Gastroesophageal sphincter (tissue), 4 donors: ENCODE data around the gene SPEN. TPM values are rescaled to one million over a fixed set of nuclear protein-coding genes. Genes with fewer than 3 reads are reported as not detected.

ENCODE experiments used
- ATAC-seq: fragments of 150-250 bp; one replicate; pipeline ENCODE4 v1.9.1; 2016; ENCODE audit warnings: mild to moderate bottlenecking, moderate library complexity
- H3K27ac ChIP-seq, 4 donors: fragments of 200-600 bp; sonication (generic) in 3 of 4; 1 replicate in 3 of 4; 2 replicates in 1 of 4; pipeline ENCODE4 v1.5.1; 2016 to 2019
- H3K27me3 ChIP-seq: fragments of 200-600 bp; sonication (generic); one replicate; pipeline ENCODE4 v1.5.1; 2019
- H3K36me3 ChIP-seq, 2 donors: fragments of 200-600 bp; sonication (generic); one replicate each; pipeline ENCODE4 v1.5.1; 2019; ENCODE audit warnings: control low read depth in 1 of 2
- H3K4me1 ChIP-seq, 3 donors: fragments of 200-600 bp; sonication (generic); 1 replicate in 2 of 3; 2 replicates in 1 of 3; pipeline ENCODE4 v1.5.1; 2016 to 2019; ENCODE audit warnings: control low read depth in 2 of 3
- H3K4me3 ChIP-seq, 2 donors: fragments of 200-600 bp; sonication (generic); one replicate each; pipeline ENCODE4 v1.5.1; 2019; ENCODE audit warnings: mild to moderate bottlenecking in 1 of 2, moderate library complexity in 1 of 2
- H3K9me3 ChIP-seq, 3 donors: fragments of 200-600 bp; sonication (generic); one replicate each; pipeline ENCODE4 v1.5.1; 2017 to 2019; ENCODE audit warnings: control low read depth in 2 of 3
- EP300 ChIP-seq: sonication (generic); formaldehyde crosslinking; IDR thresholded peaks from one replicate; pipeline ENCODE4 v1.6.1; 2017; ENCODE audit warnings: antibody characterized with exemption, mild to moderate bottlenecking
- POLR2A ChIP-seq, 2 donors: fragments of 450-650 bp; IDR thresholded peaks; one replicate each; pipeline ENCODE4 v1.6.1; 2017; ENCODE audit warnings: antibody characterized with exemption in 2 of 2, mild to moderate bottlenecking in 2 of 2, moderate library complexity in 1 of 2
- POLR2AphosphoS5 ChIP-seq: sonication (generic); formaldehyde crosslinking; IDR thresholded peaks from one replicate; pipeline ENCODE4 v1.6.1; 2017; ENCODE audit warnings: antibody characterized with exemption
- WGBS, 2 donors: methylation state at CpG; one replicate each; pipeline ENCODE4 v1.1.5; 2018; ENCODE audit warnings: low coverage in 1 of 2; 5-methylcytosine and 5-hydroxymethylcytosine counted together
- total RNA-seq, 4 donors: library from RNA; depleted of rRNA; stranded (reverse); fragments of >200 nt; gene quantifications; one replicate each; pipeline ENCODE4 v1.1.0, GENCODE V29; 2016
- TF ChIP-seq, protein P1 (sequence below), 4 experiments: fragments of 200-600 bp in 2 of 4; fragments of 450-650 bp in 2 of 4; sonication (generic) in 1 of 4; IDR thresholded peaks; one replicate each; pipeline ENCODE4 v1.5.1; 2017 to 2019; ENCODE audit warnings: antibody characterized with exemption in 4 of 4, mild to moderate bottlenecking in 2 of 4, moderate library complexity in 2 of 4

Gene SPEN
- total RNA-seq, 4 donors from 2014 or later: 40.3 to 79.4 (median 50.7) TPM

DNA sequence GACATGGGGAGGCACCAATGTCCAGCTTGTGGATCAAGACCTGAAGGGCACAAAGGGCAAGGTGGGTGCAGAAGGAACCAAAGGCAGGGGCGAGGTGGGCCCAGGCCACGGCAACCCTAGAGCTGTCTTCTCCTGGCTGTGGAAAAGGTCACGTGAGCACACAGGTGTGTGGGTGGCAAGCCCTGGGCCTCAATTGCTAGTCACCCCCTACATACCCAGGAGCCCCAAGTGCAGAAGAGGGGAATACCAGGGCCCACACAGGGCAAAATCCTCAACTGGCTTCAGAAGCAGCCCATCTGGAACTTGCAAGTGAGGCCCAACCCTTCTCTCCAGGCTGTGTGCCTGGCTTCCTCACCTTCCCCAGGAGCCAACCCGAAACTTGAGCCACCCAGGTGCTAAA is 102.8 kb downstream of the SPEN start:
- no peaks in the 10 kb centered on the region for H3K27me3 ChIP-seq
- peak overlapping the region; percentile 81 to 99 (median 92) for H3K27ac ChIP-seq
- peaks cover 0 to 30% of the 10 kb centered on the region in 2 donors for H3K36me3 ChIP-seq
- no peak for ATAC-seq
- TF ChIP-seq POLR2A (IDR thresholded peaks at IDR 0.05) (peak in 1 of 2 donors; percentile 1), POLR2AphosphoS5 (no peak)
- TF ChIP-seq, protein P1, sequence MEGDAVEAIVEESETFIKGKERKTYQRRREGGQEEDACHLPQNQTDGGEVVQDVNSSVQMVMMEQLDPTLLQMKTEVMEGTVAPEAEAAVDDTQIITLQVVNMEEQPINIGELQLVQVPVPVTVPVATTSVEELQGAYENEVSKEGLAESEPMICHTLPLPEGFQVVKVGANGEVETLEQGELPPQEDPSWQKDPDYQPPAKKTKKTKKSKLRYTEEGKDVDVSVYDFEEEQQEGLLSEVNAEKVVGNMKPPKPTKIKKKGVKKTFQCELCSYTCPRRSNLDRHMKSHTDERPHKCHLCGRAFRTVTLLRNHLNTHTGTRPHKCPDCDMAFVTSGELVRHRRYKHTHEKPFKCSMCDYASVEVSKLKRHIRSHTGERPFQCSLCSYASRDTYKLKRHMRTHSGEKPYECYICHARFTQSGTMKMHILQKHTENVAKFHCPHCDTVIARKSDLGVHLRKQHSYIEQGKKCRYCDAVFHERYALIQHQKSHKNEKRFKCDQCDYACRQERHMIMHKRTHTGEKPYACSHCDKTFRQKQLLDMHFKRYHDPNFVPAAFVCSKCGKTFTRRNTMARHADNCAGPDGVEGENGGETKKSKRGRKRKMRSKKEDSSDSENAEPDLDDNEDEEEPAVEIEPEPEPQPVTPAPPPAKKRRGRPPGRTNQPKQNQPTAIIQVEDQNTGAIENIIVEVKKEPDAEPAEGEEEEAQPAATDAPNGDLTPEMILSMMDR (IDR thresholded peaks at IDR 0.05): no peak
- peak overlapping the region in 1 of 2 donors; percentile 43 for H3K4me3 ChIP-seq
- WGBS, 2 donors: 83% methylated on average over 3 of the region's 4 CpGs; no CpG with 5 or more reads in 1 of the 2 donors
- peaks cover 13 to 81% (median 42%) of the 10 kb centered on the region in 3 donors for H3K4me1 ChIP-seq
- no peaks in the 10 kb centered on the region for H3K9me3 ChIP-seq

DNA sequence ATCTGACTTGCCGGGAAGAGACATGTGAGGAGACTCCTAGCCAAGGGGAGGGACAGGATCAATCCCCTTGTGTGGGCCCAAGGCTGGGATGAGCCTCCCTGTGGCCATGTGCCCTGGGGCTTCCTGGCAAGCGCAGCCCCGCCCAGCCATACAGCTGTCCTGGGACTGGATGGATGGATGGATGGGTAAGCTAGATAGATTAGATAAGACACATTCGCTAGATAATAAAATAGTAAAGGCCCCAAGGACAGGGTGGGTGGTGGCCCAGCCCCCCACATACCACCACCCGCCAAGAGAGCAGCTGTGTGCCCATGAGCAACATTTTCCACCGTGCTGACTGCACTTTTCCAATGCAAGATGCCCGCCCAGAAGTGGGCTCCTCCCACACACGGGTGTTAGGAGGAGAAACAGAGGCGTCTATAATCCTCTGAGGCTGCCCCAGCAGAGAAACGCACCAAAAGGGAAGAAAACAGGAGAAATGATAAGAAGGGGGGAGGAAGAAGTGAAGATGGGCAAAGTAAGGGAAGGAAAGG is 103.3 kb downstream of the SPEN start:
- peaks cover 0 to 25% of the 10 kb centered on the region in 2 donors for H3K36me3 ChIP-seq
- peaks cover 13 to 83% (median 42%) of the 10 kb centered on the region in 3 donors for H3K4me1 ChIP-seq
- H3K4me3 ChIP-seq: no peak overlapping the region
- H3K9me3 ChIP-seq: no peaks in the 10 kb centered on the region
- ATAC-seq: no peak
- TF ChIP-seq EP300 (no peak), POLR2AphosphoS5 (peak; percentile 57), POLR2A (IDR thresholded peaks at IDR 0.05) (no peak)
- TF ChIP-seq, protein P1 (IDR thresholded peaks at IDR 0.05): no peak
- 10 to 26% methylated on average over 2 to 10 of the region's 10 CpGs for WGBS, 2 donors
- no peaks in the 10 kb centered on the region for H3K27me3 ChIP-seq
- peak overlapping the region; percentile 81 to 99 (median 92) for H3K27ac ChIP-seq

DNA sequence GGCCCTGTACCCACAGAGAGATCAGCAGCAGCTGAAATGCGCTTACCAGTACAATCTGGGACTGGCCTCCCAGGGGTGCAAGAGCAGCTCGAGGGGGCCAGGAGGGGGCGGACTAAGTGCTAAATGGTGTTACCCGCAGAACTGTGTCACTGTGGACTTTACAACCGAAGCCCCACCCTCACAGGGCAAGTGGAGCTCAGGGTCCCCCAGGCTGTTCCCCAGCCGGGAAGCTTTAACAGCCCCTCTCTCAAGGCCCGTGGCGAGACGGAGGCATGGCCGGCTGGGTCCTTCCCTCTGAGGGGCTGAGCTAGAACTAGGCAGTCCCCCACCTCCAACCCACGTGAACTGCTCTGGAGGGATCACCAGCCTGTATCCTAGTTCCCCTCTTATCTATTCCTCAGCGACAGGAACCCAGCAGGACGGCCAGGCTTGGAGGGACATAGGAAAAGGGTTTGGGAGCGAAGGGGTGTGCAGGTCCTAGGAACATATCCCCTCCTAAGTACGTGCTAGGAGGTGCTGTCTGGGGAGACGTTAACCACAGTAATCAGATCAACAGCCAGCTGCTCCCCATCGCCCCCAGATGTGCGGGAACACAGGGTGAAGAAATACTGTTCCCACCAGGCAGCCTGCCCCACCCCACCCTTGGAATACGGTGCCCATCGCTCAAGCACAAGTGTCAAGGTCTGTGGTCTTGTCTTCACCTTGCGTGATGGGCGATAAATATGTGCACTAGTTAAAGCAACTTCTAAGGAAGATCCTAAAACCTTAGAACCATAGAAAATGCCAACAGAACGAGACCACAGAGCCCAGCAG is 104.0 kb downstream of the SPEN start:
- Histone ChIP-seq H3K9me3 (no peaks in the 10 kb centered on the region), H3K36me3 (peaks cover 0 to 18% of the 10 kb centered on the region in 2 donors), H3K27me3 (no peaks in the 10 kb centered on the region), H3K4me3 (no peak overlapping the region), H3K27ac (peak overlapping the region in 3 of 4 donors; percentile 89 to 99 (median 94)), H3K4me1 (peaks cover 13 to 90% (median 42%) of the 10 kb centered on the region in 3 donors)
- 24 to 55% methylated on average over 5 to 9 of the region's 23 CpGs for WGBS, 2 donors
- ATAC-seq: no peak
- TF ChIP-seq EP300 (no peak), POLR2A (IDR thresholded peaks at IDR 0.05) (no peak), POLR2AphosphoS5 (no peak)
- TF ChIP-seq, protein P1 (IDR thresholded peaks at IDR 0.05): no peak

DNA sequence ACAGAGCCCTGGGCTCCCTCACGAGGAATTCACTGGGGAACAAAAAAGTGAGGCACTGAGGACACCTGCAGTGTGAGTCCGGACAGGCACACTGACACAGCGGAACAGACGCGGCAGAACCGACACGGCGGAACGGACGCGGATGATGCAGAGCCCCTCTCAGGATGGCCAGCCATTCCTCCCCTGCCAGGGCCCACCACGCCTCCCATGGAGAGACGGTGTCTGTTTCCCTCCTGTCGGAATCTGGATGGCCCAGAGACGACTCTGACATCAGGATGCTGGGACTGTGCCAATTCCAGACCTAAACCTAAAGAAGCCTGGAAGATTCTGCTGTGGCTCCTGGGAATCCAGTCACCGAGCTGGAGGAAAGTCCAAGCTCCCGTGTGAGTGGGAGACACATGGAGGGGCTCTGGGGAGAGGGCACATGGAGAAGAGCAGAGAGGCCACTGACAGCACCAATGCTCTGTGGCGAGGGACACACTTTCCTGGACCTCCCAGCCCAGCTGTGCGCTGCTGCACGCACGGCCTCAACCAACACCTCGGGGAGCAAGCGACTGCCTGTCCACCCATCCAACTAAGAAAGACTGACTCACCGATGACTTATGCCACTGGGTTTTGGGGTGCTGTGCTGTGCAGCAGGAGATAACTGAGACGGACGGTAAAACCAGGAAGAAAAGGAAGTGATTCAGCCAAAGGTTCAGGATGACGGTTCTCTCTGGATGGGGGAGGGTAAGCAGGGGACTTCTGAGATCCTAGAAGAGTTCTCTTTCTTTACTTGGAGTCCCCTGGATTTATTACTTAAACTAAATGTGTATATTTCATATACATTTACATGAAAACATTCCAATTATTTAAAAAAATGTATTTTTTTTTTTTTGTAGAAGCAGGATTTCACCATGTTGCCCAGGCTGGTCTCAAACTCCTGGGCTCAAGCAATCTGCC is 105.1 kb downstream of the SPEN start:
- WGBS, 2 donors: 52 to 53% methylated on average over 3 to 10 of the region's 27 CpGs
- Histone ChIP-seq H3K27me3 (no peaks in the 10 kb centered on the region), H3K36me3 (peaks cover 0 to 12% of the 10 kb centered on the region in 2 donors), H3K27ac (peak overlapping the region in 3 of 4 donors; percentile 5 to 94 (median 89)), H3K9me3 (no peaks in the 10 kb centered on the region), H3K4me1 (peaks cover 13 to 96% (median 42%) of the 10 kb centered on the region in 3 donors), H3K4me3 (no peak overlapping the region)
- TF ChIP-seq, protein P1 (IDR thresholded peaks at IDR 0.05): no peak
- TF ChIP-seq POLR2AphosphoS5: peak; percentile 39
- no peak for ATAC-seq
